ENCODE data around the gene MRPS25. TPM values are rescaled to one million over a fixed set of nuclear protein-coding genes. Genes with fewer than 3 reads are reported as not detected.

The MRPS25 gene
- total and polyA plus RNA-seq, 9 of the 15 experiments (the other 6 are each of a cell fraction or from before 2014, with no cell fraction given): 34.3 to 129 (median 78.2) TPM

DNA sequence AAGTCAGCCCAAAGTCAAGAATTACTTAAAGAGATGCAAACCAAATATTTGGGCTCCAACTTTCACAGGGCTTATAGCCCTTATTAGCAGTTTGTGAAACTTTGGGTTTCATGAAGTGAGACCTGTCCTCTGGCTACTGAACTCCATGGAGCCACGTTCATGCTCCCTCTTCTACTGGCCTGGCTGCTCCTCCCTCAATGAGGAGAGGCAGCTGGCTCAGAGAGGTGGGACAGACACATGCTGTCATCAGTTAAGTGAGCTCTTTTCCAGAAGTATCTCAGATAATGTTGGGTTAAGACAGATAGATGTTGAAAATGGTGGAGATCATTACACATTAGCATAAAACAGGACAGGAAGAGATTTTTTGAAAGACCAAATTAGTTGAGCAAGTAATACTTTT lies 19.4 kb downstream of the MRPS25 start:
- Histone ChIP-seq H3K4me3 (no peak overlapping the region), H3K4me1 (replicated peaks in 1 of 2; ENCODE audit: control insufficient read depth in 2 of 2, insufficient read depth in 2 of 2, low read length in 2 of 2) (peaks cover 3 to 15% of the 10 kb centered on the region in 2 experiments; a peak in 4 of 5 replicates), H3K4me2 (ENCODE audit: insufficient read depth, low read length) (no peak overlapping the region), H3K27ac (ENCODE audit: extremely low read depth, low read depth, low read length) (no peak overlapping the region), H2AFZ (ENCODE audit: low read depth, low read length) (no peak overlapping the region), H3K9ac (ENCODE audit: insufficient read depth in 1 of 2, low read depth in 2 of 2, low read length in 2 of 2) (no peak overlapping the region), H3K79me2 (ENCODE audit: control insufficient read depth, insufficient read depth, low read length) (peaks cover 30% of the 10 kb centered on the region), H3K9me3 (replicated peaks; ENCODE audit: control insufficient read depth, insufficient read depth, low read depth, low read length) (no peaks in the 10 kb centered on the region), H4K20me1 (replicated peaks; ENCODE audit: control insufficient read depth, insufficient read depth, low read length) (peaks cover 26% of the 10 kb centered on the region), H3K9me1 (ENCODE audit: control insufficient read depth, insufficient read depth, low read length) (no peaks in the 10 kb centered on the region), H3K36me3 (ENCODE audit: control insufficient read depth, insufficient read depth, low read length) (peaks cover 100% of the 10 kb centered on the region), H3K27me3 (ENCODE audit: control insufficient read depth in 2 of 2, insufficient read depth in 2 of 2, low read length in 2 of 2) (no peaks in the 10 kb centered on the region)
- ChIA-PET POLR2A (interaction anchor here (0.7 kb wide), 2 partner anchors 8 to 19 kb away, joined by 3 read pairs; no protein-coding TSS in a partner anchor), CTCF (ENCODE audit: low intra/inter-chr PET ratio) (no interaction called here)
- in situ Hi-C loops (cut with MboI) (no loop called here), intact Hi-C loops (cut with micrococcal nuclease) (no loop called here)
- FAIRE-seq: no peak
- no peak for DNase-seq (ENCODE audit: extremely low read depth in 1 of 4, low spot score in 3 of 4)
- 82% methylated on average over 1 of the region's 1 CpG for WGBS (ENCODE audit: insufficient coverage, low coverage, missing lambda C conversion rate)
- ATAC-seq: no peak
- no TSS peak for BruUV-seq (replicated peaks)
- TF ChIP-seq ZNF408 (CRISPR knock-in tag; IDR thresholded peaks at IDR 0.05; ENCODE audit: low read depth) (no peak), MLX (CRISPR knock-in tag; conservative IDR thresholded peaks at IDR 0.05) (no peak), ZNF3 (CRISPR knock-in tag; IDR thresholded peaks at IDR 0.05) (no peak), GTF2F1 (IDR thresholded peaks at IDR 0.05; ENCODE audit: low read depth, low read length) (no peak), XRCC4 (IDR thresholded peaks at IDR 0.05; ENCODE audit: extremely low read depth, insufficient read depth, insufficient read length) (no peak), GABPA (tag; conservative IDR thresholded peaks at IDR 0.05; ENCODE audit: low read depth) (no peak), PYGO2 (tag; IDR thresholded peaks at IDR 0.05) (no peak), ZNF766 (CRISPR knock-in tag; conservative IDR thresholded peaks at IDR 0.05) (no peak), ZBTB17 (CRISPR knock-in tag; IDR thresholded peaks at IDR 0.05) (no peak), ZNF589 (CRISPR knock-in tag; IDR thresholded peaks at IDR 0.05; ENCODE audit: low read depth) (no peak), ZNF57 (CRISPR knock-in tag; IDR thresholded peaks at IDR 0.05) (no peak), UBTF (IDR thresholded peaks at IDR 0.05; ENCODE audit: borderline replicate concordance in 1 of 2, low read depth in 2 of 2, low read length in 2 of 2) (no peak), CREB3L1 (IDR thresholded peaks at IDR 0.05; ENCODE audit: borderline replicate concordance, low read depth) (no peak), SAP30 (IDR thresholded peaks at IDR 0.05; ENCODE audit: borderline replicate concordance, insufficient read depth, low read depth, low read length, poor library complexity, severe bottlenecking) (no peak)
- TF ChIP-seq, protein P1, sequence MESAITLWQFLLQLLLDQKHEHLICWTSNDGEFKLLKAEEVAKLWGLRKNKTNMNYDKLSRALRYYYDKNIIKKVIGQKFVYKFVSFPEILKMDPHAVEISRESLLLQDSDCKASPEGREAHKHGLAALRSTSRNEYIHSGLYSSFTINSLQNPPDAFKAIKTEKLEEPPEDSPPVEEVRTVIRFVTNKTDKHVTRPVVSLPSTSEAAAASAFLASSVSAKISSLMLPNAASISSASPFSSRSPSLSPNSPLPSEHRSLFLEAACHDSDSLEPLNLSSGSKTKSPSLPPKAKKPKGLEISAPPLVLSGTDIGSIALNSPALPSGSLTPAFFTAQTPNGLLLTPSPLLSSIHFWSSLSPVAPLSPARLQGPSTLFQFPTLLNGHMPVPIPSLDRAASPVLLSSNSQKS (CRISPR knock-in tag; IDR thresholded peaks at IDR 0.05): no peak
- TF ChIP-seq, protein P2, sequence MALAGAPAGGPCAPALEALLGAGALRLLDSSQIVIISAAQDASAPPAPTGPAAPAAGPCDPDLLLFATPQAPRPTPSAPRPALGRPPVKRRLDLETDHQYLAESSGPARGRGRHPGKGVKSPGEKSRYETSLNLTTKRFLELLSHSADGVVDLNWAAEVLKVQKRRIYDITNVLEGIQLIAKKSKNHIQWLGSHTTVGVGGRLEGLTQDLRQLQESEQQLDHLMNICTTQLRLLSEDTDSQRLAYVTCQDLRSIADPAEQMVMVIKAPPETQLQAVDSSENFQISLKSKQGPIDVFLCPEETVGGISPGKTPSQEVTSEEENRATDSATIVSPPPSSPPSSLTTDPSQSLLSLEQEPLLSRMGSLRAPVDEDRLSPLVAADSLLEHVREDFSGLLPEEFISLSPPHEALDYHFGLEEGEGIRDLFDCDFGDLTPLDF (CRISPR knock-in tag; IDR thresholded peaks at IDR 0.05): no peak

Measured in K562 (cell line).